Stimulated activated naive CD8-positive, alpha-beta T cell treated with anti-CD3 and anti-CD28 coated beads, Interleukin-15, Interleukin-2, amounts not matched to agents 100 U/mL and 50 U/mL, for 24 hours (primary cell): ENCODE data around the gene DBH.
A peak's percentile ranks its signal among the peaks of the same experiment; 100 is the strongest.

Source experiments
- ATAC-seq: fragments of 150-1000 bp; cut with Tn5 transposase; one replicate; pipeline ENCODE4 v1.10.0; 2021
- DNase-seq: peaks from one replicate; pipeline ENCODE4 v3.0.0; 2021

Gene DBH

DNA sequence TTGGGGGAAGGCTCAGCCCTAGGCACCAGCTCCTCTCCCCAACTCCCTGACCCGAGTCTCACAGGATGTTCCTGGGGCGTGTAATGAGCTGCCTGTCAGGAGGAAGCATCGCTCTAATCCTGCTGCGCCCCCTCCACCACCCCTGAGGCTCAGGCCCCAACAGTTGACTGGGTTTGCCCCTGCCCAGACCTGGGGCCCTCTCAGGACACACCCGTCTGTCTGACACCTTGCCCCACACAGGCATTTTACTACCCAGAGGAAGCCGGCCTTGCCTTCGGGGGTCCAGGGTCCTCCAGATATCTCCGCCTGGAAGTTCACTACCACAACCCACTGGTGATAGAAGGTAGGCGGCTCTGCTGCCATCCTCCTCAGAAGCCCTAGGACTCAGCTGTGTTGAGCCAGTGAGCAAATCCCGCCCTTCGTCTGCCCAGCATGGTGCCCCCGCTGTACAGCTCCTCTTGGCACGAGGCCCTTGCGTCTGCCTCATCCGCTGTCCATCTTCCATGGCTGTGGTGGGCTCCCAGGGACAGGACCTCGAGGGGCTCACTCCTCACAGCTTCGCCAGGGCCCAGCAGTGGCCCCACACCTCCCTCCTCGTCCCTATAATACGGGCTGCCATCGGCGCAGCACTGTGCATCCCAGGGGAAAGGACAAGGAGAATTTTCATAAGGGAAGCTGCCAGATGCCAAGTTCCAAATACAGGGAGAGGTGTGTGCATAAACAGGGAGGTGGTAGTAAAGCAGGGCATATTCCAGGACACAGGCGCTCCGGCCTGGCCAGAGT, 8.0 kb downstream of the DBH start:
- DNase-seq (no peak), ATAC-seq (no peak)

DNA sequence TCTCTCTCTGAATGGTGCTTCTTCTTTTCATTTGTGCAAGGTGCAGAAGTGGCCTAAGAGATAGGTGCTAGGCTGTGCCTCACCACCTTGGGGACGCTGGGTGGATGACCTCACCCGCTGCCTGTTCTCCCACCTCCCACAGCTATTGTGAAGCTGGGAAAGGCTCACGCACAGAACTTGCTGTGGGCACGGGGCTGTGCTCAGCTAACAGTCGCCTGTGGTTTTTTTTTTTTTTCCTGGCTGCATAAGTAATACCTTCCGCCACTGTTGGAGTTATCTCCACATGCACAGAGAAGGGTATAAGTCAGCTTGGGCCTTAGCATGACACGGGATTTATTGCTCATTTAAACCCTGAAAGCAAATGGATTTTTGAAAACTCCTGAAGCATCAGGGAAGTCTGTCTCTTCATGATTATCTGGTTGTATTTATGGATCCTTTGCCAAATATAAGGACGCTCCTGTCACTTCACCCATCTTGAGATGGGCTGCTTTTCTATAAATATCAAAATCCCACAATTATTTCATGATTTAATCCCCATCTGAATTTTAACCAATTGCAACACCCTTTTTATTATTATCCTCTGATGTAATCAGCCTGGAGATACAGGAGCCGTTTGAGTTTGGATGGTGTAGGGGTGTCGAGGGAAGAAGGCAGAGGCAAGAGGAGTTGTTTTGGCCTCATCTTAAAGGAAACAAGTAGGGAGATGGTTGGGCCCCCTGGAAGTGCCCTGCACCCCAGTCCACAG, 9.0 kb downstream of the DBH start:
- DNase-seq (no peak), ATAC-seq (no peak)

- ATAC-seq (no peak), DNase-seq (no peak)
These were observed 11.0 kb downstream of the DBH start for GRCh38 chr9:133647148-133647547.

GRCh38 chr9:133647765-133648469, 11.8 kb downstream of the DBH start:
- no peak for ATAC-seq

GRCh38 chr9:133649194-133649593, 13.0 kb downstream of the DBH start:
- DNase-seq (no peak), ATAC-seq (no peak)

More at GRCh38 chr9:133647765-133648469, 11.8 kb downstream of the DBH start:
- no peak for DNase-seq

- DNase-seq (no peak), ATAC-seq (no peak)
These were observed 13.9 kb downstream of the DBH start for GRCh38 chr9:133650026-133650425.

GRCh38 chr9:133653638-133654037, 17.5 kb downstream of the DBH start:
- DNase-seq (no peak), ATAC-seq (no peak)

DNA sequence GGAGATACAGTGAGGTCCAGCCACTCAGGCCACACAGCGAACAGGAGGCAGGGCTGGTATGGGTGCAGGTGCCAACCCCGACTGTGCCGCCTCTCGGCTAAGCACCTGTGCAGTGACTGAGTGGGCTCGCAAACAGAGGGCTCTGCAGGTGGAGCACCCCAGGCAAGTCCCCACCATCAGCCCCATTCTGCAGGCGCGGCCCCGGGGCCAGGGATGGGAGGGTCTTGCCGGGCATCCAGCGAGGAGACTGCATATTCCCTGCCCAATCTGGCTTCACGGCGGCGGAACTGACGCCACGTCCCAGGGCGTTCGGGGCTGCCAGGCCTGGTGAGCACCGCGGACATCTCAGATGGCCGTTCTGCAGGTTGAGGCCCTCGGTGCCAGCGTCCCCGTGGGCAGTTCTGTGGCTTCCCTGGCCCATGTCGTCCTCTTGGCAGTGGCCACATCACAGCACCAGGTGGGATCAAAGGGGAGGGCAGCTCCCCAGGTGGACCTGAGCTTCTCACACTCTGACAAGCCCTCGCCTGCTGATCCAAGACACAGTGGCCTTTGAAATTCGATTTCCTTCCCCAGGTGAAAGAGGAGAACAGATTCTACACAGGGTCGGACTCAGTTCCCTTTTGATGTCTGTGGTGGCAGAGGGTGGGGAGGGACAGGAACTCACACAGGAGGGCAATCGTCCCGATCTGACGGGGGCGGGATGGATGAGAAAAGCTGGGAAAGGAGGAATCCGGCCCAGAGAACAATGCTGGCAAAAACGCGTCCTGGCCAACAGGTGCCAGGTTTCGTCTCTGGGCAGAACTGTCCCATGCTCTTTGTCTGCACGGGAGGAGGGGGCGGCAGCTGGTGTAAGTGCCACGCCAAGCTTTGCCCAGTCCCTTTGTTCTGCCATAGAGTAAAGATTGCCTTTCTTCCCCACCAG, 18.8 kb downstream of the DBH start:
- DNase-seq = no peak

DNA sequence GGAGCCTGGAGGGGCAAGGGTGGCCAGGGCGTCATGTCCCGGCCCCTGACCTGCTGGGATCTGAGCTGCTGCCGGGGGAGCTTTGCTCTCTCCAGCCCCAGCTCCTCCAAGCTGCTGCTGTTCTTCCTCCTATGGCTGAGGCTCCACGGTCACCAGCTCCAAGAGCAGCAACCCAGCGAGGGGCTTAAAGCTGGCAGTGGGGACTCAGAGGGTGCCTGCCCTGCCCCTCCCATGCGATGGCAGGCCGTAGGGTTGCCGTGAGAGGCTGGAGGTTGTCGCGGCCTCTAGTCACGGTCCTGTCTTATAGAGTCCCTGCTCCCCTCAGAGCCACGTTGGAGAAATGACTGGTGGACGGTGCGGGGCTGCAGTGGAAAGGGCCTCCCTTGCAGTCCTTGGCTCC, 19.5 kb downstream of the DBH start:
- no peak for ATAC-seq

More for the DNA sequence above, 18.8 kb downstream of the DBH start:
- ATAC-seq = no peak

GRCh38 chr9:133656211-133657119, 20.3 kb downstream of the DBH start:
- no peak for ATAC-seq
- DNase-seq = no peak

More for the DNA sequence above, 19.5 kb downstream of the DBH start:
- no peak for DNase-seq

- ATAC-seq (no peak), DNase-seq (no peak)
These were observed 21.0 kb downstream of the DBH start for GRCh38 chr9:133657120-133657661.

DNA sequence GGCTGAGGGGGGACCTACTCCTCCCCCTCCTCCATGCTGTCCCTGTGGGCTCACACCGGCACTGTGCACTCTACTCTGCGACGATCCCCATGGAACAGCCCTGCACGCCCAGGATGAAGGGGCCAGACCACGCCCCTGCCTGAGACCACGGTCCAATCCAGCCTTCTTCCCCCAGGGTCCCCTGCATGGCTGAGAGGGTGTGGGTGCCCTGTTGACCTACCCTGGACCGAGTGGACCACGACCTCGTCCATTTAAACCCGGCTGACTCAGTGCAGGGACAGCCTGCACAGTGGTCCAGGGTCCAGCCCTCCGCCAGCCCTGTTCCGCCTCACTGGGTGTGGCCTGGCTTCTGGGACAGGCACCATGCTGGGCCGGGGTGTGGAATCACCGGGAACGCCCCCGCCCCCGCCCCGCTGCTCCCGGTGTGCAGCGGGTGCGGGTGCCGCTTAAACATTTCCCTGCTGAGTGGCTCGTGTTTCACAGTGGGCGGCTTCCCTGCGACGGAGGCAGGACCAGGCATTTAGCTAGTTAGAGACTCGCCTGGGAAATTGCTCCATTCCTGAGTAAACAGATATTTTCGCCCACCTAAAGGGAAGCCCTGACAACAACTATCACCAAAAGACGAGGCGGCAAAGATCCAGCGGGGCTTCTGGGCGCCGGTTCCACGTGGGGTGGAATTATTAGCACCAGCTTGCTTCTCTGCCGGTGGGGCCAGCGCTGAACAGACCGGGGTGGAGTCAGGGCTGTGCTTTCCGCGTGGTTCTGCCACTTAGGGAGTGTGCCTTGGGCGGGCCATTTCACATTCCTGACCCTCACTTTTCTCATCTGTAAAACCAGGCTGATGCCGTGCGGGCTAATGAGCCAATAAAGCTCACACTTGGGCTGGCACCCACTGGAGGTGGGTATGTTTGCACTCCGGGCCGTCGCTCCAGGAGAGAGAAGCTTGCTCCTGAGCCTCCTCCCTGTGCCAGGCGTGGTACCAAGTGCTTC, 22.6 kb downstream of the DBH start:
- ATAC-seq = peak; percentile 40
- no peak for DNase-seq

GRCh38 chr9:133659516-133659915, 23.4 kb downstream of the DBH start:
- DNase-seq (no peak), ATAC-seq (no peak)

DNA sequence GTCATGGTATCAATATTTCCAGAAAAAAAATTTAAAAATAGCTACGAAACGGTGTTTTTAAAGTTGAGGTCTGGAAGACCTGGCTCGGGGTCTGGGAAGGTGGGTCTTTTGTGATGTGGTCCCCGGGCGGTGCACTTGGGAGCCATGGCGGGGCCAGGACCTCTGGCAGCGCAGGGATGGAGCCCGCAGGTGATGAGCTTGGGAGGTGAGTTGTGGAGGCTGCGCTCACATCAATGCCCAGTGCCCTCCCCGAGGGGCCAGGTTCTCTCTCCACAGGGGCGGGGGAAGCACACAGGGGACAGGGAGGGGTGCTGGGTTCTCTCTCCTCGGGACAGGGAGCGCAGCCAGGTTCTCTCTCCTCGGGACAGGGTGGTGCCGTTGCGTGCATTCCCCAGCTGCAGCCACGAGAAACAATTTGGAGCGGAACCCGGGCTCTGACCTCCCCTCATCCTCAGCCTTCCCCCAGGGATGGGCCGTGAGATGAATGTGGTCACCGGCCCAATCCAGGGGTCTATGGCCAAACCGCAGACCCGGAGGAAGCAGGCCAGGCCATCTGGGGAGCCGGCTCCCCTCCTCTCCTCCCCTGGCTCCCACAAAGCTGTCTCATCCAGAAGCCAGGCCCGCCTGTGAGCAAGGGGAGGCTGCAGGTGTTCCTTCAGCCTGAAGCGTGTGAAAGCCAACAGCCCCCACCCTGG, 25.8 kb downstream of the DBH start:
- ATAC-seq (no peak), DNase-seq (no peak)

GRCh38 chr9:133664173-133665050, 28.2 kb downstream of the DBH start:
- no peak for ATAC-seq
- DNase-seq = no peak

DNA sequence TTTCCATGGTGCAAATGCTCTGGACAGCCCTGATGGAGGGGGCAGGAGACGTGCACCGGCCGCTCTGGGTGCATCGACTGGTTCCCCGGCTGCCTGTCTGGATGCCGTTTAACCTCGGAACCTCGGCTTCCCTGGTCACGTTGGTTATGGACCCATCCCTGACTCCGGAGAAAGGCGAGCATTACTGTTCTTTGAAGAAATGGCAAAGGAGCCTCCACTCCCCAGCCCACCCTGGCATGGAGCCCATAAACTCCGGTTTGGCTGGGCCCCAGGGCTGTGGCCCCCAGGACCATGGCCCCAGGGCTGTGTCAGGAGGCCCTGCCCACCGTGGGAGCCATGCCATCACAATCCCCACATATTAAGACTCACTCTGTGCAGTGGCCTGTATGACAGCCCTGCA, 28.9 kb downstream of the DBH start:
- no peak for ATAC-seq
- DNase-seq = no peak

- no peak for ATAC-seq
- no peak for DNase-seq
These were observed 29.4 kb downstream of the DBH start for GRCh38 chr9:133665535-133665934.

GRCh38 chr9:133666387-133666786, 30.2 kb downstream of the DBH start:
- DNase-seq (no peak), ATAC-seq (no peak)
